ENCODE results near the gene L3MBTL4.

L3MBTL4 gene

GRCh38 chr18:6367208-6367607 is 47.5 kb downstream of the L3MBTL4 start:
- no peak overlapping the region for H3K4me3 ChIP-seq (ENCODE audit: low read depth, low read length)

- H3K4me3 ChIP-seq (ENCODE audit: low read depth, low read length): no peak overlapping the region
Measured at GRCh38 chr18:6366776-6367175, 47.9 kb downstream of the L3MBTL4 start.

GRCh38 chr18:6365385-6365784 is 49.3 kb downstream of the L3MBTL4 start:
- H3K4me3 ChIP-seq (ENCODE audit: low read depth, low read length): no peak overlapping the region

GRCh38 chr18:6363216-6363615 is 51.5 kb downstream of the L3MBTL4 start:
- no peak overlapping the region for H3K4me3 ChIP-seq (ENCODE audit: low read depth, low read length)

- no peak overlapping the region for H3K4me3 ChIP-seq (ENCODE audit: low read depth, low read length)
Measured at GRCh38 chr18:6362559-6363129, 52.1 kb downstream of the L3MBTL4 start.

- H3K4me3 ChIP-seq (ENCODE audit: low read depth, low read length): no peak overlapping the region
Measured at GRCh38 chr18:6357668-6358067, 57.0 kb downstream of the L3MBTL4 start.

- H3K4me3 ChIP-seq (ENCODE audit: low read depth, low read length): no peak overlapping the region
Measured at GRCh38 chr18:6355789-6356589, 58.7 kb downstream of the L3MBTL4 start.

- H3K4me3 ChIP-seq (ENCODE audit: low read depth, low read length): no peak overlapping the region
Measured at GRCh38 chr18:6352275-6352674, 62.4 kb downstream of the L3MBTL4 start.

- no peak overlapping the region for H3K4me3 ChIP-seq (ENCODE audit: low read depth, low read length)
Measured at GRCh38 chr18:6342990-6343389, 71.7 kb downstream of the L3MBTL4 start.

GRCh38 chr18:6341709-6342108 is 73.0 kb downstream of the L3MBTL4 start:
- H3K4me3 ChIP-seq (ENCODE audit: low read depth, low read length): no peak overlapping the region

- no peak overlapping the region for H3K4me3 ChIP-seq (ENCODE audit: low read depth, low read length)
Measured at GRCh38 chr18:6341303-6341702, 73.4 kb downstream of the L3MBTL4 start.

- H3K4me3 ChIP-seq (ENCODE audit: low read depth, low read length): no peak overlapping the region
Measured at GRCh38 chr18:6340121-6340520, 74.6 kb downstream of the L3MBTL4 start.

GRCh38 chr18:6336239-6336638 is 78.5 kb downstream of the L3MBTL4 start:
- H3K4me3 ChIP-seq (ENCODE audit: low read depth, low read length): no peak overlapping the region

GRCh38 chr18:6333981-6334380 is 80.7 kb downstream of the L3MBTL4 start:
- no peak overlapping the region for H3K4me3 ChIP-seq (ENCODE audit: low read depth, low read length)

GRCh38 chr18:6331872-6332271 is 82.8 kb downstream of the L3MBTL4 start:
- H3K4me3 ChIP-seq (ENCODE audit: low read depth, low read length): no peak overlapping the region

- no peak overlapping the region for H3K4me3 ChIP-seq (ENCODE audit: low read depth, low read length)
Measured at GRCh38 chr18:6330786-6331185, 83.9 kb downstream of the L3MBTL4 start.

- no peak overlapping the region for H3K4me3 ChIP-seq (ENCODE audit: low read depth, low read length)
Measured at GRCh38 chr18:6328621-6329010, 86.1 kb downstream of the L3MBTL4 start.

GRCh38 chr18:6327895-6328620 is 86.7 kb downstream of the L3MBTL4 start:
- no peak overlapping the region for H3K4me3 ChIP-seq (ENCODE audit: low read depth, low read length)

GRCh38 chr18:6327485-6327884 is 87.2 kb downstream of the L3MBTL4 start:
- no peak overlapping the region for H3K4me3 ChIP-seq (ENCODE audit: low read depth, low read length)

GRCh38 chr18:6326566-6326965 is 88.1 kb downstream of the L3MBTL4 start:
- no peak overlapping the region for H3K4me3 ChIP-seq (ENCODE audit: low read depth, low read length)

GRCh38 chr18:6323319-6323889 is 91.3 kb downstream of the L3MBTL4 start:
- no peak overlapping the region for H3K4me3 ChIP-seq (ENCODE audit: low read depth, low read length)

Measured in iPS-11a (cell line).